ENCODE results near the gene ORAI2. TPM values are rescaled to one million over a fixed set of nuclear protein-coding genes. Genes with fewer than 3 reads are reported as not detected.

The ORAI2 gene
- total and polyA plus RNA-seq, 2 of the 8 experiments (the other 6 are each of a cell fraction or from before 2014, with no cell fraction given): 20.7 to 35.2 TPM

DNA sequence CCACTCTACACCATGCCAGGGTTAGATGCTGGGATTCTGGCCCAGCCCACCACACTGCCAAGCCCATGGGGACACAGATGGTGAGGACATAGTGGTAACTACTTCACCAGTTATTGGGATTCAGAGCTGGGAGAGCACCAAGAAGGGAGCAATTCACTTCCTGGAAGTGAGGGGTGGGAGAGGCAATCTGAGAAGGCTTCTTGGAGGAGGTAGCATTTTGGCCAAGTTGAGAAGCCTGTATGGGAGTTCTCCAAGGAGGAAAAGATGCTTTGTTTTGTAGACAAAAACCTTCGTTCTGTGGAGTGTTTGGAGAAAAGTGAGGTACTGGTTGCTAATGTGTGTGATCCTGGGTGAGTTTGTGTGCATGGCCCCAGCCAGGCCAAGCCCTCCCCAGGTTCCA lies 41.0 kb upstream of the ORAI2 start (continued):
- no peak for TF ChIP-seq SUZ12 (IDR thresholded peaks at IDR 0.05; ENCODE audit: low read length)
